Muscle of leg (tissue), 11 donors: ENCODE results near the gene CHAF1A. TPM values are rescaled to one million over a fixed set of nuclear protein-coding genes. Genes with fewer than 3 reads are reported as not detected.

Source experiments
- DNase-seq: peaks from one replicate; pipeline ENCODE4 v3.0.0; 2013
- H3K27ac ChIP-seq: one replicate; pipeline ENCODE4 v1.5.1; 2013; ENCODE audit warnings: mild to moderate bottlenecking, low read length, control low read depth
- H3K27me3 ChIP-seq: one replicate; pipeline ENCODE4 v1.6.1; 2013; ENCODE audit warnings: low read length; ENCODE audit not compliant: control insufficient read depth, insufficient read depth
- H3K36me3 ChIP-seq: one replicate; pipeline ENCODE4 v1.6.1; 2013; ENCODE audit warnings: low read length; ENCODE audit not compliant: control insufficient read depth, insufficient read depth
- H3K4me1 ChIP-seq: one replicate; pipeline ENCODE4 v1.6.1; 2013; ENCODE audit warnings: low read length; ENCODE audit not compliant: control insufficient read depth, insufficient read depth
- H3K4me3 ChIP-seq: one replicate; pipeline ENCODE4 v1.5.1; 2013; ENCODE audit warnings: low read length, control low read depth
- H3K9me3 ChIP-seq: replicated peaks from 2 replicates; pipeline ENCODE4 v1.6.1; 2013; ENCODE audit warnings: low read depth, low read length; ENCODE audit not compliant: control insufficient read depth
- WGBS: methylation state at CpG from one replicate; pipeline ENCODE4 v1.1.5; 2013; ENCODE audit warnings: missing lambda C conversion rate; ENCODE audit not compliant: insufficient coverage; 5-methylcytosine and 5-hydroxymethylcytosine counted together
- polyA plus RNA-seq, 8 donors: library from polyadenylated mRNA; unstranded; fragments of 120-200 nt; gene quantifications; one replicate each; pipeline versions ENCODE4 v1.2.1 to v1.2.3, GENCODE V29; 2013; ENCODE audit warnings: inconsistent platforms in 1 of 8, low replicate concordance in 1 of 8; ENCODE audit not compliant: insufficient read length in 8 of 8, insufficient read depth in 1 of 8
- total RNA-seq: library from RNA; stranded (reverse); fragments of 120-200 nt; gene quantifications from one replicate; pipeline ENCODE4 v1.2.4, GENCODE V29; 2013

Gene CHAF1A
- total and polyA plus RNA-seq, 9 donors, result 7.6 to 19.3 (median 12.2) TPM

DNA sequence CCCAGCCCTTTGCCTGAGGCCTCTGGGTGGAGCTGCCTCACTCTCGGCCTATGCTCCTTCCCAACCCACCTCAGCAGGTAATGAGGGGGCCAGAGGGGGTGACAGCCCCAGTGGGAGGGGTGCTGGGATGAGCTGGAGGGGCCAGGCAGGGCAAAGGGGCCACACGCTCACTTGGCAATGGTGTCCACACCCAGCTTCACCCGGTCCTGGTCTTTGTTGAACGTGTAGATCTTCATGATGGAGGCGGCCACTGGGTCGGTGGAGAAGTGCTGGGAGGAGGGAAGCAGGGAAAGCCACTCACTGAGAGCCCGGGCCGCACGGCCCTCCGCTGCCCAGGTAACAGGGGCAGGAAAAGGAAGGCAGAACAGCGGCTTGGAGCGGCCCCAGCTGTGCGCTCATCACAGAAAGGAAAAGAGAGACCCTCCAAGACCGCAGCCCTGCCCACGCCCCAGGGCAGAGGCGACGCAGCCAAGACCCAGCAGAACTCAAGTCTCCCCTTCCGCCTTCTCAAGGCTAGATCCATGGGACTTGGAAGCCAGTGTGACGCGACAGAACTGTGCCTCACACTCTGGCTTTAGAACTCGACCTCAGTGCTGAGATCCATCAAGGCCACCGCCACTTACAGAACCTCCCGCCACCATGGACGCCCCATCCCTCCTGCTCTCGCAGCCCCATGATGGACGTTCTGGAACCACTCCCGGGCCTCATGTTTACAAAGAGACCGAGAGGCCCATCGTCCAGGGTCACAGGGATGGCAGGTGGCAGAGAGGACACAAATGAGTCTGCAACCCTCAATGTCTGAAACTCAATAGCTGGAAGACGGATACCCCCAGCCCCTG is 45.9 kb downstream of the CHAF1A start:
- Histone ChIP-seq H3K9me3 (no peaks in the 10 kb centered on the region), H3K27me3 (no peaks in the 10 kb centered on the region), H3K27ac (peak overlapping the region; percentile 80), H3K36me3 (peaks cover 92% of the 10 kb centered on the region), H3K4me3 (no peak overlapping the region), H3K4me1 (peaks cover 54% of the 10 kb centered on the region)
- WGBS, result 82% methylated on average over 23 of the region's 30 CpGs
- peak; percentile 15 for DNase-seq

DNA sequence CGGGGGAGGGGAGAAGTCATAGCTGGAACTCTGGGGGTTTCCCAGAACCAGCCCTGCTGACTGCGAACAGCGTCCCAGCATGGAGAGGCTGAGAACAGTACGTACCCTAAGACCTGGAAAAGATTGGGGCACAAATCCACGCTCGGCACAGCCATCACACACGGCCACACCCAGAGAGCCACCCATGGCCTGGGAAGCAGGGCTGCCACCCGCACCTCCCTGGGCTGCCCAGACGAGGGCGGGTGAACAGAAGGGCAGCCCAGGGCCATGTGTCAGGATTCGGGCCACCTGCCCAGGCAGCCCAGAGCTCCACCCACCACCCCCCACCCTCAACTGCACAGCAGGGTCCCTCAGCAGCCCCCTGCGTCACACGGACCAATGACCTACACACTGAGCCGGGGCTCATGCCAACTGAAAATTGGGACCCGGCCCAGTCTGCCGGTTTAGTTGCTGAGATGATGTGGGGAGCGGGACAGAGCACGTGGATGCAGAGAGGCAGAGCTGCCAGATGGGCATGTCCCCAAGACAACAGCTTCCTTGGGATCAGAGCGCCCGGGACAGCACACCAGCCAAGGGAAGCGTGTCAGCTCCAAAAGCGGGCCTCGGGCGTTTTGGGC is 46.7 kb downstream of the CHAF1A start:
- Histone ChIP-seq H3K4me1 (peaks cover 58% of the 10 kb centered on the region), H3K27me3 (no peaks in the 10 kb centered on the region), H3K36me3 (peaks cover 94% of the 10 kb centered on the region), H3K4me3 (no peak overlapping the region), H3K27ac (peak overlapping the region; percentile 80), H3K9me3 (no peaks in the 10 kb centered on the region)
- peak; percentile 88 for DNase-seq
- WGBS, result 64% methylated on average over 18 of the region's 24 CpGs

DNA sequence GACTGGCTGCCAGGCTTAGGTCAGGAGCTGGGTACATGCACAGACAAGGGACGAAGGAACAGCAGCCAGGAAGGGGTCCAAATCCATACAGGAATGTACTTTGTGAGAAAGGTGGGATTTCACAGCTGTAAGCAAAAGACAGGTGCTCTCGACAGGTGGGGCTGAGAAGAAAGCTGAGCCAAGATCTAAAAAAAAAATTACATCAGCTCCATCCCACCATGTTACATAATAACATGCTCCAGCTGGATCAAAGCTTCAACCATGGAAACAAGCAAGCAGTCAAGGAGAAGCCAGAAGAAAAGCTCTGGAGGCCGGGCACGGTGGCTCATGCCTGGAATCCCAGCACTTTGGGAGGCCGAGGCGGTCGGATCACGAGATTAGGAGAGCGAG is 47.2 kb downstream of the CHAF1A start:
- Histone ChIP-seq H3K4me1 (peaks cover 62% of the 10 kb centered on the region), H3K4me3 (no peak overlapping the region), H3K36me3 (peaks cover 94% of the 10 kb centered on the region), H3K27ac (peak overlapping the region; percentile 80), H3K9me3 (no peaks in the 10 kb centered on the region), H3K27me3 (no peaks in the 10 kb centered on the region)
- WGBS, result 83% methylated on average over 3 of the region's 9 CpGs
- no peak for DNase-seq

DNA sequence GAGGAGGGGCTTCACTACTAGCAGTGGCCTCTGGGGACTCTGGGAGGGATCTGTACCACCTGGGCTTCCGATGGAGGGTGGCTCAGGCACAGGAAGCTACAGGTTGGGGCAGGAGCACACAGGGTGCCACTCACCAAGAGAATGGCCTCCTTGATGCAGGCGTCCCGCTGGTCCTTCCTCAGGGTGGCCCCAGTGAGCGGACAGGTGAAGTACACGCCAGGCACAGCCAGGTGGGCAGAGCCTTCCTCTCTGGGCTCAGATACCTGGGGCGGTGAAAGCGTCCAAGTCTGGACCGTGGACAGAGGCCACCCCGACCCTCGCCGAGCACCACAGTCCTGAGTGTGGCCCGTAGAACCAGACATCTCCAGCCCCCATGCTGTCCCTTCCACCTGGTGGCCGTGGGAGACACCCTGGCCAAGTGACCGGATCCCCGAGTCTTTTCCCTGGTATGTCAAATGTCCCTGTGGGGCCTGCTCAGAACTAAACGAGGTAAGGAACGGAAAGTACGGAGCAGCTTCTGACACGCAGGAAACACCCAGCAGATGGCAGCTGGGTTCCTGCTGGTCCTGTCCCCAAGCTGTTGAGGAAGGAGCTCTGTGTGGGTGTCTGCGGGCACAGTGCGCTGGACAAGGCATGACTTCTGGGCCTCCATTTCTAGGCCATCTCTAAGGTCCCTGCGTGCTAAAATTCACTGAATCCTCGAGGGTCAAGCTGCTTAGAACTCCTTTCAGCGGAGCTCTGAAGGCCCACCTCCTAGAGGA is 50.0 kb downstream of the CHAF1A start:
- Histone ChIP-seq H3K27me3 (no peaks in the 10 kb centered on the region), H3K4me1 (peaks cover 58% of the 10 kb centered on the region), H3K36me3 (peaks cover 70% of the 10 kb centered on the region), H3K4me3 (no peak overlapping the region), H3K27ac (no peak overlapping the region), H3K9me3 (no peaks in the 10 kb centered on the region)
- WGBS, result 87% methylated on average over 17 of the region's 24 CpGs
- DNase-seq, result no peak

DNA sequence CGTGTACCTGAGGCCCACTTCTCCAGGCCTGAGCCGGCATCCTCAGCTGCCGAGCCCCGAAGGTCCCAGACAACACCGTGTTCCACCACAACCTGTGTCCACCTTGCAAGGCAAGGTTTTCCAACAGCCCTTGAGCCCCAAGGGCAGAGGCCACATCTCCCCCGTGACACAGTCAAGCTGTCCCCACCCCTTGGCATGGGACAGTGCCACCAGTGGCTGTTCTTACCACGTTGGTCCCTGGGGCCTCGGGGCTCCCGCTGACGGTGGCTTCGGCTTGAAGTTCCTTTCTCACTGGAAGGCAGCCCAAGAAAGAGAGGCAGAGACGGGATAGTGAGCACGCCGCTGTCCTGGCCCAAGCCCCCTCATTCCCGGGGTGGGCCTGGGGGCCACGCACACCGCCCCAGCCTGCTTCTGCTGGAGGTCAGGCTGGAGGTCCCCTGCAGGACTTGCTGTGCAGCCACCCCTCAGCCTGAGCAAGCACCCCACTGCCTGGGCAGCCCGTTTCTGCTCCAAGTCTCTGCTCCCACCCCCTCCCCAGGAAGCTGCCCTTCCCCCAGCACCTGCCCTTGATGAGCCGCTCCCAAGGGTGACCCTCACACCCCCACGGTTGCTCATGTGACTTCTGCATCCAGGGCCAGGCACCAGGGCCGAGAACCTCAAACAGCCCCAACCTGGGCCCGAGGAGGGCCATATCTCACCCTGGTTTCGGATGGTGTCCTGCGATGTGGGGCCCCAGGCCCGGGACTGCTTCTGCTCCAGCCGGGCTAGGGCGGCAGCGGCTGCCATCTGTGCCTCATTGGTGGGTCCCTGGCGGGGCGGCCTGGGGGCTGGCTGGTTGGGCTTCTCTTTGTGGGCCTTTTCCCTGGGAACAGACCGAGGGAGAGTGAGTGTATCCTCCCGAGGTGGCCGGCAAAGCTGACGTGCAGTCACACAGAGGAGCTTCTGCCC is 51.1 kb downstream of the CHAF1A start:
- 46% methylated on average over 24 of the region's 34 CpGs for WGBS
- Histone ChIP-seq H3K27me3 (no peaks in the 10 kb centered on the region), H3K4me3 (no peak overlapping the region), H3K36me3 (peaks cover 59% of the 10 kb centered on the region), H3K27ac (no peak overlapping the region), H3K4me1 (peaks cover 52% of the 10 kb centered on the region), H3K9me3 (no peaks in the 10 kb centered on the region)
- DNase-seq, result peak; percentile 16

DNA sequence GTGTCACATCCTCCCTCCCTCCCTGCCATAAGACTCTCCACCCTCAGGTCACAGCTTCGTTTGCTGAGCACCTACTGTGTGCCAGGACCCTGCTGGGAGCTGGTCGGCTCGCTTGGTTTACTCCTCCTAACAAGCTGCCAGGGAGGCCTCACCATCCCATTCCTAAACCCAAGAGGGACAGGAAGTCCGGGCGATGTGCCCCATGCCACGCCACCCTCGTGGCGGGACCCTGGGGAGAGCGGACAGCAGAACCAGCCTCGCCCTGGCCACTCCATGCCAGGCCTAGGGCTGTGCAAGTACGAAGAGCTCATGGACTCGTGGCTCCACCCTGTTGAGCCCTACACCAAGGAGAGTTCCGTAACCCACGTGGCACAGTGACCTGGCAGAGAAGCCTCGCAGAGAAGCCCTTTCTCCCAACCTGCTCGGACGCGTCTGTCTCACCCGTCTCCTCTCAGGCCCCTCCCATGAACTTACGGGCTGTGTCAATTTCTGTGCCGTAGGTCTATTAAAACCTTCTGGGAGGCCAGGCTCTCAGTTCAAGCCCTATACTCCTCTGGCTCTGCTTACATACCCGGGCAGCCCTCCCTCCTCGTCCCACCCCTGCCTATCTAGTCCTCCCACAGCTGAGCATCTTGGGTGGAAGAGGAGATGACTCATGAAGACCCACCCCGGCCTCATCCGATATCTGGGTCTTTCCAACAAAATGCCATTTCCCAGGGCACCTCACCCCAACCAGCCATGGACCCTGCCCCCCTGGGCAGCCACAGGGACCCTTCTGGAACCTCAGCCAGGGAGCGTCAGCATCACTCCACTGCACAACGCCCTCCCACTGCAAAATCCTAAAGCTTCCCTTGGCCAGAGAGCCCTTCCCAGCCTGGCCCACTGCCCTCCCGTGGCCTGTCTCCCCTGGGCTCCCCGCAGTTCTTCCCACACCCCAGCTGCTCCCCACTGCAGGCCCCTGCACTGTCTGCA is 52.6 kb downstream of the CHAF1A start:
- peak overlapping the region; percentile 98 for H3K27ac ChIP-seq
- no peaks in the 10 kb centered on the region for H3K27me3 ChIP-seq
- no peaks in the 10 kb centered on the region for H3K9me3 ChIP-seq
- peak overlapping the region; percentile 79 for H3K4me3 ChIP-seq
- peaks cover 47% of the 10 kb centered on the region for H3K36me3 ChIP-seq
- WGBS, result 43% methylated on average over 22 of the region's 29 CpGs
- peaks cover 38% of the 10 kb centered on the region for H3K4me1 ChIP-seq
- peak; percentile 85 for DNase-seq

DNA sequence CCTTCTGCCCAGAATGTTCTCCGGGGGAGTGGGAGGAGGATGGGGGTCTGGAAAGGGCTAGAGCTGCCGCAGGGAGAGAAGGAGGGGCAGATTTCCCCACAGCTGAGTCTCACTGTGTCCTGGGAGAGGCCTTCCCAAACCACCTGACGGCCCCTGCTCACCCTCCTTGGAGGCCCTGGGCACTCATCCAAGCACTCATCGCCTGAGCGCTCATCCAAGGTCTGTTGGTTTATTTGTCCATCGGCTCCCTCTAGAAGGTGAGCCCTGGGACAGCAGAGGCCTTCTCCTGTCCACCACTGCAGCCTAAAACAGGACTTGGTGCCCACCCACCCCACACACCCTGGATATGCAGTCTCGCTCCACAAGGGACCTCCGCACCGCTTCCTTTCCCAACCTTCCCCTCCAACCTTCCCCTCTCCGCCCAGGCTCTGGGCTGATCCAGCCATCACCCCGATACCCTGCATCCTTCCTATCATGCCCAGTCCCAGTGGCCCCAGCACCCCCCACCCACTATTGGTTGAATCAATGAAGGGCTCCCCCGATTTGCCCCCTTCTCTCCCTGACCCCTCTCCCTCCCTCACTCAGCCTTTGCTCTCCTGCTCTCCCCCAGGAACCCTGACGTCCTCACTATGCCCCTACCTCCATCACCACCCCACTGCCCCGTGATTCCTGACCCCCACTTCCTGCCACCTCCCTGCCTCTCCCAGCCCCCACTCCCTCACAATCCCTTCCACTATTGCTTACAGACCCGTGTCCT is 53.5 kb downstream of the CHAF1A start:
- Histone ChIP-seq H3K4me3 (peak overlapping the region; percentile 79), H3K36me3 (peaks cover 40% of the 10 kb centered on the region), H3K27ac (peak overlapping the region; percentile 98), H3K4me1 (peaks cover 38% of the 10 kb centered on the region), H3K27me3 (no peaks in the 10 kb centered on the region), H3K9me3 (no peaks in the 10 kb centered on the region)
- peak; percentile 93 for DNase-seq
- WGBS, result 18% methylated on average over 13 of the region's 15 CpGs

DNA sequence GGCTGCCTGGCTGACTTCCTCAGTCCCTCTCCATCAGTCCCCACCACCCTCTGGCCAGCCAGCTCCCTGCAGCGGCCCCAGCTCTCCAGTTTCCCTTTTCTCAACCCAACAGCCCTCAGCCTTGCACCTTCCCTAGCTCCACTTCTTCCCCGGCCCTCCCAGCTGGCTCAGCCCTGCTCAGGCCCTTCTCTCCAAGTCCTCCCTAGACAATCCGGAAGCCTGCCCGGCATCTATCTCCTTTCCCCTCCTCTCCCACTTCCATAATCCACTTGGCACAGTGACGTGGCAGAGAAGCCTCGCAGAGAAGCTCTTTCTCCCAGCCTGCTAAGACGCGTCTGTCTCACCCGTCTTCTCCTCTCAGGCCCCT is 54.0 kb downstream of the CHAF1A start:
- peaks cover 35% of the 10 kb centered on the region for H3K36me3 ChIP-seq
- H3K27ac ChIP-seq, result peak overlapping the region; percentile 98
- peaks cover 38% of the 10 kb centered on the region for H3K4me1 ChIP-seq
- 1% methylated on average over 9 of the region's 9 CpGs for WGBS
- DNase-seq, result peak; percentile 88
- peak overlapping the region; percentile 79 for H3K4me3 ChIP-seq
- H3K9me3 ChIP-seq, result no peaks in the 10 kb centered on the region
- no peaks in the 10 kb centered on the region for H3K27me3 ChIP-seq
